ENCODE measurements around the gene NUP93. TPM values are rescaled to one million over a fixed set of nuclear protein-coding genes. Genes with fewer than 3 reads are reported as not detected.

NUP93 gene
- total and polyA plus RNA-seq, 2 donors from 2014 or later = 34.8 to 48.8 TPM

GRCh38 chr16:56862776-56863175, 132.8 kb downstream of the NUP93 start:
- DNase-seq (no peak), FAIRE-seq (no peak)
- intact Hi-C loops (cut with DNase I) = no loop called here
- TF ChIP-seq, protein P1, sequence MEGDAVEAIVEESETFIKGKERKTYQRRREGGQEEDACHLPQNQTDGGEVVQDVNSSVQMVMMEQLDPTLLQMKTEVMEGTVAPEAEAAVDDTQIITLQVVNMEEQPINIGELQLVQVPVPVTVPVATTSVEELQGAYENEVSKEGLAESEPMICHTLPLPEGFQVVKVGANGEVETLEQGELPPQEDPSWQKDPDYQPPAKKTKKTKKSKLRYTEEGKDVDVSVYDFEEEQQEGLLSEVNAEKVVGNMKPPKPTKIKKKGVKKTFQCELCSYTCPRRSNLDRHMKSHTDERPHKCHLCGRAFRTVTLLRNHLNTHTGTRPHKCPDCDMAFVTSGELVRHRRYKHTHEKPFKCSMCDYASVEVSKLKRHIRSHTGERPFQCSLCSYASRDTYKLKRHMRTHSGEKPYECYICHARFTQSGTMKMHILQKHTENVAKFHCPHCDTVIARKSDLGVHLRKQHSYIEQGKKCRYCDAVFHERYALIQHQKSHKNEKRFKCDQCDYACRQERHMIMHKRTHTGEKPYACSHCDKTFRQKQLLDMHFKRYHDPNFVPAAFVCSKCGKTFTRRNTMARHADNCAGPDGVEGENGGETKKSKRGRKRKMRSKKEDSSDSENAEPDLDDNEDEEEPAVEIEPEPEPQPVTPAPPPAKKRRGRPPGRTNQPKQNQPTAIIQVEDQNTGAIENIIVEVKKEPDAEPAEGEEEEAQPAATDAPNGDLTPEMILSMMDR (IDR thresholded peaks at IDR 0.05; ENCODE audit: borderline replicate concordance, extremely low read depth, insufficient read depth) = no peak
- no peaks in the 10 kb centered on the region for H3K27me3 ChIP-seq (ENCODE audit: control insufficient read depth, insufficient read depth, low read length)
- H3K9ac ChIP-seq (ENCODE audit: low read length in 3 of 3) = no peak overlapping the region
- H3K4me1 ChIP-seq (ENCODE audit: control insufficient read depth in 2 of 3, insufficient read depth in 2 of 3, low read depth in 1 of 3, low read length in 3 of 3) = peaks cover 0 to 17% (median 17%) of the 10 kb centered on the region in 3 donors
- H3K27ac ChIP-seq (ENCODE audit: low read depth in 2 of 2, low read length in 2 of 2) = peak overlapping the region in 1 of 2 donors; percentile 4
- no peaks in the 10 kb centered on the region for H3K9me3 ChIP-seq (ENCODE audit: control insufficient read depth in 2 of 3, insufficient read depth in 1 of 3, low read length in 3 of 3)
- no peaks in the 10 kb centered on the region for H3K36me3 ChIP-seq (ENCODE audit: control insufficient read depth in 2 of 3, insufficient read depth in 3 of 3, low read length in 3 of 3)
- H3K4me3 ChIP-seq (ENCODE audit: low read length in 3 of 3) = no peak overlapping the region

DNA sequence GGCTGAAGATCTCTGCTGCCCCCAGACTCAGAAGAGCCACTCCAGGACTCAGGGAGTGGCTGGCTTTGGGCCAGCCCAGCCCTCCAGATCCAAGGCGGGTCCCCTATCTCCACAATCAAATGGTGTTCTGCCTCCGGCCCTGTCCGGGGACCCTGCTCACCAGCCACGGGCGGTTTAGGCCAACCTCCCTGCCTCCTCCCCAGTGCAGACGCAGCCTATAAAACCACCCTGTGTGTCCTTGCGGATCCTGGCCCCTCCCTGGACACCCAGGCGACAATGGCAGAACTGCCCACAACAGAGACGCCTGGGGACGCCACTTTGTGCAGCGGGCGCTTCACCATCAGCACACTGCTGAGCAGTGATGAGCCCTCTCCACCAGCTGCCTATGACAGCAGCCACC, 135.0 kb downstream of the NUP93 start, which contains the start of gene SLC12A3:
Gene SLC12A3, plus strand, starts transcription at position 248 of the 400 bp plus-strand sequence. Its CDS starts 29 bp downstream, at position 277.
- FAIRE-seq (no peak), DNase-seq (no peak)
- H3K36me3 ChIP-seq (ENCODE audit: control insufficient read depth in 2 of 3, insufficient read depth in 3 of 3, low read length in 3 of 3) = no peaks in the 10 kb centered on the region
- H3K9me3 ChIP-seq (ENCODE audit: control insufficient read depth in 2 of 3, insufficient read depth in 1 of 3, low read length in 3 of 3) = no peaks in the 10 kb centered on the region
- TF ChIP-seq, protein P1 (IDR thresholded peaks at IDR 0.05; ENCODE audit: borderline replicate concordance, extremely low read depth, insufficient read depth) = no peak
- no peak within 1 kb of the TSS for H3K9ac ChIP-seq (ENCODE audit: low read length in 3 of 3)
- peaks cover 0 to 22% (median 17%) of the 10 kb centered on the region in 3 donors for H3K4me1 ChIP-seq (ENCODE audit: control insufficient read depth in 2 of 3, insufficient read depth in 2 of 3, low read depth in 1 of 3, low read length in 3 of 3)
- no peaks in the 10 kb centered on the region for H3K27me3 ChIP-seq (ENCODE audit: control insufficient read depth, insufficient read depth, low read length)
- peak within 1 kb of the TSS; percentile 72 to 75 for H3K27ac ChIP-seq (ENCODE audit: low read depth in 2 of 2, low read length in 2 of 2)
- intact Hi-C loops (cut with DNase I) = no loop called here
- peak within 1 kb of the TSS in 2 of 3 donors; percentile 45 to 53 for H3K4me3 ChIP-seq (ENCODE audit: low read length in 3 of 3)

DNA sequence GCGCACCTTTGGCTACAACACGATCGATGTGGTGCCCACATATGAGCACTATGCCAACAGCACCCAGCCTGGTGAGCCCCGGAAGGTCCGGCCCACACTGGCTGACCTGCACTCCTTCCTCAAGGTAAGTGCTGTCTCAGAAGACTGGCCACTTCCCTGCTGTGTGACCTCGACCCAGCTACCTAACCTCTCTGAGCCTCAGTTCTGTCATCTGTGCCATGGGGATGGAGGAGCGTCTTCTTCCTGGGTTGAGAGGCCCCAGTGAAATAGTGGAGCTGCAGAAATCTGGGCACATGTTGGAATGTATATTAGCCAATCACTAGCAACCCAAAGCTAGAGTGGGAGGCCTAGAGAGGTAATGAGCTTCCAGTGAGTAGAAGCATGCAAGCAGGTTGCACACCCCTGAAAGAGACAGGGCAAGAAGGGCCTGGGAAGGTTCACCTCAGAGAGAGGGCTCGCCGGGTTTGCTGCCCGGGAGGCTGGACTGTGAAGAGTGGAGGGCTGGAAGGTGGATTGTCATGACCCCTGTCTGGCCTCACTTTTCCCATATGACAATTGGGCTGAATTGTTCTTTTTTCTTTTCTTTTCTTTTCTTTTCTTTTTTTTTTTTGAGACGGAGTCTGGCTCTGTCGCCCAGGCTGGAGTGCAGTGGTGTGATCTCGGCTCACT, 135.6 kb downstream of the NUP93 start:
- Histone ChIP-seq H3K4me3 (ENCODE audit: low read length in 3 of 3) (peak overlapping the region in 2 of 3 donors; percentile 45 to 53), H3K4me1 (ENCODE audit: control insufficient read depth in 2 of 3, insufficient read depth in 2 of 3, low read depth in 1 of 3, low read length in 3 of 3) (peaks cover 0 to 18% (median 16%) of the 10 kb centered on the region in 3 donors), H3K9ac (ENCODE audit: low read length in 3 of 3) (no peak overlapping the region), H3K27ac (ENCODE audit: low read depth in 2 of 2, low read length in 2 of 2) (peak overlapping the region; percentile 72 to 75), H3K9me3 (ENCODE audit: control insufficient read depth in 2 of 3, insufficient read depth in 1 of 3, low read length in 3 of 3) (no peaks in the 10 kb centered on the region), H3K36me3 (ENCODE audit: control insufficient read depth in 2 of 3, insufficient read depth in 3 of 3, low read length in 3 of 3) (no peaks in the 10 kb centered on the region), H3K27me3 (ENCODE audit: control insufficient read depth, insufficient read depth, low read length) (no peaks in the 10 kb centered on the region)
- TF ChIP-seq, protein P1 (IDR thresholded peaks at IDR 0.05; ENCODE audit: borderline replicate concordance, extremely low read depth, insufficient read depth) = no peak
- DNase-seq (no peak), FAIRE-seq (no peak)
- intact Hi-C loops (cut with DNase I) = no loop called here
